ENCODE results near the gene MLLT3. TPM values are rescaled to one million over a fixed set of nuclear protein-coding genes. Genes with fewer than 3 reads are reported as not detected.
A peak's percentile ranks its signal among the peaks of the same experiment; 100 is the strongest.

MLLT3 gene
- total RNA-seq, 1 donor from 2014 or later, result 8.8 TPM

DNA sequence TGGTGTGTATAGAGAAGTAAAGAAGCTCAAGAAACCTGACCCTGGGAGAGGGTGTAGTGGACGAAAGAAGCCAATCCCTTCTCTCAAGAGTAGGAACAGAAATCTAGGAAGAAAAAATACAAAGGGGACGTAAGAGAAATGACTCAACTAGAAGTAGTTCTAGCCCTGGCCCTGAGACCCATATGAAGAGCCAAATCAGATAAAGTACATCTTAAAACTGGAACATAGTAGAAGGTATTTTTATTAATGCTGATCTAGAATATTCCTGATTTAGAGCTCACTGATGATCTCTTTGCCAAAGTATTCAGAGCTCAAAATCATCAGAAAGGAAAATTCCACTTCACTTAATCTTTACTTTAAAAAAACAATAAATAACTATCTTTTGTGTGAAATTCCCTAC lies 184.8 kb downstream of the MLLT3 start:
- Histone ChIP-seq H3K27me3 (no peaks in the 10 kb centered on the region), H3K36me3 (no peaks in the 10 kb centered on the region), H3K9me3 (no peaks in the 10 kb centered on the region), H3K4me1 (peaks cover 16% of the 10 kb centered on the region), H3K27ac (peak overlapping the region; percentile 21), H3K4me3 (no peak overlapping the region)
- no peak for DNase-seq (ENCODE audit: extremely low spot score in 2 of 2)
- TF ChIP-seq, protein P1, sequence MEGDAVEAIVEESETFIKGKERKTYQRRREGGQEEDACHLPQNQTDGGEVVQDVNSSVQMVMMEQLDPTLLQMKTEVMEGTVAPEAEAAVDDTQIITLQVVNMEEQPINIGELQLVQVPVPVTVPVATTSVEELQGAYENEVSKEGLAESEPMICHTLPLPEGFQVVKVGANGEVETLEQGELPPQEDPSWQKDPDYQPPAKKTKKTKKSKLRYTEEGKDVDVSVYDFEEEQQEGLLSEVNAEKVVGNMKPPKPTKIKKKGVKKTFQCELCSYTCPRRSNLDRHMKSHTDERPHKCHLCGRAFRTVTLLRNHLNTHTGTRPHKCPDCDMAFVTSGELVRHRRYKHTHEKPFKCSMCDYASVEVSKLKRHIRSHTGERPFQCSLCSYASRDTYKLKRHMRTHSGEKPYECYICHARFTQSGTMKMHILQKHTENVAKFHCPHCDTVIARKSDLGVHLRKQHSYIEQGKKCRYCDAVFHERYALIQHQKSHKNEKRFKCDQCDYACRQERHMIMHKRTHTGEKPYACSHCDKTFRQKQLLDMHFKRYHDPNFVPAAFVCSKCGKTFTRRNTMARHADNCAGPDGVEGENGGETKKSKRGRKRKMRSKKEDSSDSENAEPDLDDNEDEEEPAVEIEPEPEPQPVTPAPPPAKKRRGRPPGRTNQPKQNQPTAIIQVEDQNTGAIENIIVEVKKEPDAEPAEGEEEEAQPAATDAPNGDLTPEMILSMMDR (IDR thresholded peaks at IDR 0.05), result no peak
- peak in 1 of 2 donors; percentile 30 for TF ChIP-seq POLR2AphosphoS5 (IDR thresholded peaks at IDR 0.05; ENCODE audit: insufficient read depth in 1 of 2, low read depth in 1 of 2)
- intact Hi-C loops (cut with DNase I), result no loop called here

DNA sequence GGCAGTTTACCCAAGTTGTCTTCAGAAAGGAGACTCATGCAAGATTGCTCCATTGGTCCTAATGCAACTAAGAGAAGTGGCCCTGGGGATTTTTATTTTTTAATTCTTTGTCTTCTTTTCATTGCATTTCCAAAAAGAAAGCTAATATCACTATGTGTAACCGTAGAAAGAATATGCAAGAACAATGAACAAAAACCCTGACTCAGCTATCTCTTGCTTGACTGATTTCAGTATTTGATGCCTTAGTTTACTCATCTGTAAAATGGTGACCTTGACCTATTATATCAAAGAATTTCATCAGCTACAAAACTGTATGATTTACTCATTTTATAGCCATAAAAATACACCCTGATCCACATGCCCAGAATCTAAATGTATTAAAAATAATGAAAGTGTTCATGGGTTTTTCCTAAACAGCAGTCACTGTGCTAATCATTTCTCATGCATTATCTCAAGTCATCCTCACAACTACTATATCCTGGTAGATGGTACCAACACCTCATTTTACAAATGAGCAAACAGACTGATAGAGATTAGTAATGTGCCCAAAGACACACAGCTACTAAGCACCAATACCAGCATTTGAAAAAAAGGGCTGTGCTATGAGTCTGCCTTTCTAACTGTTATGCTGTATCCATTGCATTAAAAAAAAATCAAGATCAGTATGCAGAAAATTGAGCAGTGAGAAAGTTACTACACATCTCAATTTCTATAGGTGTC lies 185.7 kb downstream of the MLLT3 start:
- H3K27me3 ChIP-seq, result no peaks in the 10 kb centered on the region
- intact Hi-C loops (cut with DNase I), result no loop called here

DNA sequence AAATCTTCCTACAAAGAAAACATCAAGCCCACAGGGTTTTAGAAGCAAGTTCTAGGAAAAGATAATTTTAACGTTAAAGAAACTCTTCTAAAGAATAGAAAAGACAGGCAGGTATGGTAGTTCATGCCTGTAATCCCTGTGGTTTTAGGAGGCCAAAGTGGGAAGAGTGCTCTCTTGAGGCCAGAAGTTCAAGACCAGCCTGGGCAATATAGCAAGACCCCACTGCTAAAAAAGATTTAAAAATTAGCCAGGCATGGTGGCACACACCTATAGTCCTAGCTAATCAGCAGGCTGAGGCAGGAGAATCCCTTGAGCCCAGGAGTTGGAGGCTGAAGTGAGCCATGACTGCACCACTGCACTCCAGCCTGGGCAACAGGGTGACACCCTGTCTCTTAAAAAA lies 193.3 kb downstream of the MLLT3 start:
- TF ChIP-seq POLR2AphosphoS5 (IDR thresholded peaks at IDR 0.05; ENCODE audit: insufficient read depth in 1 of 2, low read depth in 1 of 2) (no peak), POLR2A (IDR thresholded peaks at IDR 0.05) (no peak)
- TF ChIP-seq, protein P1 (IDR thresholded peaks at IDR 0.05), result no peak
- intact Hi-C loops (cut with DNase I), result no loop called here
- no peak for DNase-seq (ENCODE audit: extremely low spot score in 2 of 2)
- H3K36me3 ChIP-seq, result no peaks in the 10 kb centered on the region
- H3K4me3 ChIP-seq, result no peak overlapping the region
- H3K27ac ChIP-seq, result no peak overlapping the region
- H3K4me1 ChIP-seq, result no peaks in the 10 kb centered on the region
- no peaks in the 10 kb centered on the region for H3K27me3 ChIP-seq
- H3K9me3 ChIP-seq, result no peaks in the 10 kb centered on the region

More for the DNA sequence above, 185.7 kb downstream of the MLLT3 start:
- Histone ChIP-seq H3K36me3 (no peaks in the 10 kb centered on the region), H3K4me3 (no peak overlapping the region), H3K9me3 (no peaks in the 10 kb centered on the region), H3K27ac (no peak overlapping the region), H3K4me1 (peaks cover 13% of the 10 kb centered on the region)
- TF ChIP-seq POLR2AphosphoS5 (IDR thresholded peaks at IDR 0.05; ENCODE audit: insufficient read depth in 1 of 2, low read depth in 1 of 2) (no peak), POLR2A (IDR thresholded peaks at IDR 0.05) (no peak)
- TF ChIP-seq, protein P1 (IDR thresholded peaks at IDR 0.05), result no peak
- DNase-seq (ENCODE audit: extremely low spot score in 2 of 2), result no peak

DNA sequence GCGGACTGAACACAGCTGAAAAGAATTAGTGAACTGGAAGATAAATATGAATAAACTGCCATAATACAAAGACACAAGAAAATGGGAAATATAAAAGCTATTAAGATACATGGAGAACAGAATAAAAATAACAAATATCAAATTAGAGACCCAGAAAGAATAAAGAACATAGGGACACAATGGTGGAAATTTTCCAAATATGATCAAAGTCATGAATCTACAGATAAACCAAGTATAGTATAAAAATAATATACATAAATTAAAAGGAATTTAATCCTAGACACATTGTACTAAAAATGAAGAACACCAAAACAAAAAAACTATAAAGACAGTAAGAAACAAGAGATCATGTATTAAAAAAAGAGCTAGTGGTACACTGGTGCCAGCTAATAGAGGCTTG lies 194.9 kb downstream of the MLLT3 start:
- H3K27ac ChIP-seq, result no peak overlapping the region
- no peaks in the 10 kb centered on the region for H3K4me1 ChIP-seq
- no peaks in the 10 kb centered on the region for H3K9me3 ChIP-seq
- H3K36me3 ChIP-seq, result no peaks in the 10 kb centered on the region
- H3K4me3 ChIP-seq, result no peak overlapping the region
- no peak for DNase-seq (ENCODE audit: extremely low spot score in 2 of 2)
- TF ChIP-seq POLR2A (IDR thresholded peaks at IDR 0.05), result no peak
- TF ChIP-seq, protein P1 (IDR thresholded peaks at IDR 0.05), result no peak
- TF ChIP-seq POLR2AphosphoS5 (IDR thresholded peaks at IDR 0.05; ENCODE audit: insufficient read depth in 1 of 2, low read depth in 1 of 2), result no peak
- intact Hi-C loops (cut with DNase I), result no loop called here
- no peaks in the 10 kb centered on the region for H3K27me3 ChIP-seq

DNA sequence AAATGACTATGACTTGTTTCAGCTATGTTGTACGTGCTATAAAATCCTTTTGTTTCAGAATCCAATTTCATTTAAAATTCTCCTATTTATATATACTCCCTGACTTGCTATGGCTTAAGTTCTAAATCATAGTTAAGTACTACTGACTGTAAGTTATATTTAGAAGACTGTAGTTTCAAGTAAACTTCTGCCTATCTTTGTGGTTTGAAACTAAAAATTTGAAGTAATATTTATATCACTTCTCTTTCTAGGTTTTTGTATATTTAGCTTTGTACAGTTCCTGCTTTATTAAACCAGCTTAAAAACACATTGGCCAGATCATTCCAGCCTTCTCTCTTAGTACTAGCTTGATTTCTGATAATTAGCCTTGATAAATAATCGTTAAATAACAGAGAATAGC lies 196.3 kb downstream of the MLLT3 start:
- Histone ChIP-seq H3K9me3 (no peaks in the 10 kb centered on the region), H3K27me3 (no peaks in the 10 kb centered on the region), H3K4me3 (no peak overlapping the region), H3K27ac (no peak overlapping the region), H3K4me1 (no peaks in the 10 kb centered on the region), H3K36me3 (no peaks in the 10 kb centered on the region)
- intact Hi-C loops (cut with DNase I), result no loop called here
- TF ChIP-seq POLR2A (IDR thresholded peaks at IDR 0.05), result no peak
- TF ChIP-seq, protein P1 (IDR thresholded peaks at IDR 0.05), result no peak
- no peak for TF ChIP-seq POLR2AphosphoS5 (IDR thresholded peaks at IDR 0.05; ENCODE audit: insufficient read depth in 1 of 2, low read depth in 1 of 2)
- DNase-seq (ENCODE audit: extremely low spot score in 2 of 2), result no peak

Measured in vagina (tissue), 2 donors.